Left renal pelvis (tissue), 4 donors: ENCODE results near the gene SCYGR3. TPM values are rescaled to one million over a fixed set of nuclear protein-coding genes. Genes with fewer than 3 reads are reported as not detected.
"Not testable (repeated sequence)": the region's sequence is repeated elsewhere in the genome, so short reads cannot be mapped to it uniquely, and the experiment has no call there.

ENCODE experiments used
- DNase-seq, 4 donors: peaks; one replicate each; pipeline ENCODE4 v3.0.0-alpha.2; 2013; ENCODE audit warnings: low read depth in 4 of 4, low spot score in 3 of 4
- polyA plus RNA-seq, 4 donors: library from polyadenylated mRNA; unstranded; fragments of 120-200 nt; gene quantifications; one replicate each; pipeline ENCODE4 v1.2.1, GENCODE V29; 2013; ENCODE audit not compliant: insufficient read length in 4 of 4

SCYGR3 gene
- polyA plus RNA-seq, 4 donors = not detected

GRCh38 chr2:227614246-227614645 lies 394 bp downstream of the SCYGR3 start:
- DNase-seq = no peak

- no peak for DNase-seq
Measured at GRCh38 chr2:227613272-227613660, 1.4 kb downstream of the SCYGR3 start.

- no peak for DNase-seq
Measured at GRCh38 chr2:227612546-227613271, 1.9 kb downstream of the SCYGR3 start.

GRCh38 chr2:227610123-227610522 lies 4.5 kb downstream of the SCYGR3 start:
- DNase-seq = no peak

GRCh38 chr2:227608561-227609338 lies 5.9 kb downstream of the SCYGR3 start:
- DNase-seq = no peak

GRCh38 chr2:227607941-227608340 lies 6.7 kb downstream of the SCYGR3 start:
- DNase-seq = no peak

- DNase-seq = no peak
Measured at GRCh38 chr2:227606476-227606875, 8.2 kb downstream of the SCYGR3 start.

- DNase-seq = no peak
Measured at GRCh38 chr2:227602358-227602757, 12.3 kb downstream of the SCYGR3 start.

GRCh38 chr2:227598835-227599503 lies 15.7 kb downstream of the SCYGR3 start, which contains the start of gene SCYGR2:
TSS of gene SCYGR2 (plus strand) at chr2:227598893. CDS start at chr2:227598893, 0 bp downstream.
- not testable (repeated sequence) for DNase-seq

GRCh38 chr2:227597998-227598397 lies 16.6 kb downstream of the SCYGR3 start:
- DNase-seq = no peak

- no peak for DNase-seq
Measured at GRCh38 chr2:227597036-227597435, 17.6 kb downstream of the SCYGR3 start.

- DNase-seq = no peak
Measured at GRCh38 chr2:227595797-227596196, 18.8 kb downstream of the SCYGR3 start.

- no peak for DNase-seq
Measured at GRCh38 chr2:227592694-227593387, 21.8 kb downstream of the SCYGR3 start.

GRCh38 chr2:227582369-227582768 lies 32.3 kb downstream of the SCYGR3 start:
- DNase-seq = no peak

GRCh38 chr2:227579791-227580190 lies 34.8 kb downstream of the SCYGR3 start:
- DNase-seq = no peak

- no peak for DNase-seq
Measured at GRCh38 chr2:227578642-227579041, 36.0 kb downstream of the SCYGR3 start.

GRCh38 chr2:227577555-227577954 lies 37.1 kb downstream of the SCYGR3 start:
- no peak for DNase-seq

- DNase-seq = no peak
Measured at GRCh38 chr2:227576812-227577211, 37.8 kb downstream of the SCYGR3 start.

GRCh38 chr2:227576110-227576509 lies 38.5 kb downstream of the SCYGR3 start:
- DNase-seq = no peak

- no peak for DNase-seq
Measured at GRCh38 chr2:227570615-227571014, 44.0 kb downstream of the SCYGR3 start.

- DNase-seq = no peak
Measured at GRCh38 chr2:227568852-227569169, 45.8 kb downstream of the SCYGR3 start.
